ENCODE measurements around the gene UCKL1.

GRCh38 chr20:63970714-63971431 is 14.7 kb upstream of the UCKL1 start:
- TF ChIP-seq CTCF (IDR thresholded peaks at IDR 0.05): no peak
- no peak for TF ChIP-seq POLR2A (IDR thresholded peaks at IDR 0.05)
- no peak for TF ChIP-seq POLR2AphosphoS5 (IDR thresholded peaks at IDR 0.05; ENCODE audit: insufficient read depth in 1 of 2, low read depth in 1 of 2)
